PC-3 (cell line): ENCODE results near the gene TIMM44.

Experiments
- EZH2phosphoT487 ChIP-seq: fragments of 300-600 bp; sonication (generic); IDR thresholded peaks from 2 replicates; pipeline ENCODE4 v1.6.1; 2018; ENCODE audit warnings: mild to moderate bottlenecking, antibody characterized with exemption, low read length, borderline replicate concordance
- TF ChIP-seq, protein P1 (sequence below): fragments of 300-600 bp; sonication (generic); conservative IDR thresholded peaks from 2 replicates; pipeline ENCODE4 v1.5.1; 2017; ENCODE audit warnings: antibody characterized with exemption, low read depth, mild to moderate bottlenecking, low read length

DNA sequence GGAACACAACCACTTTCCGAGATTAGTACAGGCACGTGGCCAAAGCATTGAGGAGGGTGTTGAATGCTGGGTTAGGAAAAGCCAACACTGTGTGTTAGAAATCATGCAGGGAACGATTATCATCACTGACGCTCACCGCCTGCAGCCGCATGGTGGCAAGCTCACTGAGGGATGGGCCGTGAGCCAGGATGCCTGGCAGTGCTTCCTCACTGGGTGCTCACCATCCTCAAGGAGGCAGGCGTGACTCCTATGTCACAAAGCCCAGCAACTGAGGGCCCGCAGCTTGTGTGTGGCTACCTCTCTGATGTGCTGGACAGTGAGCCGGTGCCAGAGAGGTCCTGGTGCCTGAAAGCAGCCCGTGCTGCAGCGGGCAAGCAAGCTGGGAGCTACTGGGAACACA lies 30.4 kb upstream of the TIMM44 start:
- TF ChIP-seq EZH2phosphoT487, result no peak
- TF ChIP-seq, protein P1, sequence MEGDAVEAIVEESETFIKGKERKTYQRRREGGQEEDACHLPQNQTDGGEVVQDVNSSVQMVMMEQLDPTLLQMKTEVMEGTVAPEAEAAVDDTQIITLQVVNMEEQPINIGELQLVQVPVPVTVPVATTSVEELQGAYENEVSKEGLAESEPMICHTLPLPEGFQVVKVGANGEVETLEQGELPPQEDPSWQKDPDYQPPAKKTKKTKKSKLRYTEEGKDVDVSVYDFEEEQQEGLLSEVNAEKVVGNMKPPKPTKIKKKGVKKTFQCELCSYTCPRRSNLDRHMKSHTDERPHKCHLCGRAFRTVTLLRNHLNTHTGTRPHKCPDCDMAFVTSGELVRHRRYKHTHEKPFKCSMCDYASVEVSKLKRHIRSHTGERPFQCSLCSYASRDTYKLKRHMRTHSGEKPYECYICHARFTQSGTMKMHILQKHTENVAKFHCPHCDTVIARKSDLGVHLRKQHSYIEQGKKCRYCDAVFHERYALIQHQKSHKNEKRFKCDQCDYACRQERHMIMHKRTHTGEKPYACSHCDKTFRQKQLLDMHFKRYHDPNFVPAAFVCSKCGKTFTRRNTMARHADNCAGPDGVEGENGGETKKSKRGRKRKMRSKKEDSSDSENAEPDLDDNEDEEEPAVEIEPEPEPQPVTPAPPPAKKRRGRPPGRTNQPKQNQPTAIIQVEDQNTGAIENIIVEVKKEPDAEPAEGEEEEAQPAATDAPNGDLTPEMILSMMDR, result no peak
